ENCODE measurements around the gene MLLT10.
"Not testable (repeated sequence)": the region's sequence is repeated elsewhere in the genome, so short reads cannot be mapped to it uniquely, and the experiment has no call there.

The MLLT10 gene

DNA sequence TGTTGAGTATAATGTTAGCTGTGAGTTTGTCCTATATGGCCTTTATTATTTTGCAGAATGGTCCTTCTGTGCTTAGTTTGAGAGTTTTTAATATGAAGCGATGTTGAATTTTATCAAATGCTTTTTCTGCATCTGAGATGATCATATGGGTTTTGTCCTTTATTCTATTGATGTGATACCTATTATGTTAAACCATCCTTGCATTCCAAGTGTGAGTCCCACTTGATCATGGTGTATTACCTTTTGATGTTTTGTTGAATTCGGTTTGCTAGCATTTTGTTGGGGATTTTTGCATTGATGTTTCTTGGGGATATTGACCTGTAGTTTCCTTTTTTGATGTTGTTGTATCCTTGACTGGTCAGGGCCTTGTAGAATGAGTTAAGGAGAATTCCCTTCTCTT lies 166.4 kb downstream of the MLLT10 start:
- DNase-seq (ENCODE audit: low read depth), result no peak

DNA sequence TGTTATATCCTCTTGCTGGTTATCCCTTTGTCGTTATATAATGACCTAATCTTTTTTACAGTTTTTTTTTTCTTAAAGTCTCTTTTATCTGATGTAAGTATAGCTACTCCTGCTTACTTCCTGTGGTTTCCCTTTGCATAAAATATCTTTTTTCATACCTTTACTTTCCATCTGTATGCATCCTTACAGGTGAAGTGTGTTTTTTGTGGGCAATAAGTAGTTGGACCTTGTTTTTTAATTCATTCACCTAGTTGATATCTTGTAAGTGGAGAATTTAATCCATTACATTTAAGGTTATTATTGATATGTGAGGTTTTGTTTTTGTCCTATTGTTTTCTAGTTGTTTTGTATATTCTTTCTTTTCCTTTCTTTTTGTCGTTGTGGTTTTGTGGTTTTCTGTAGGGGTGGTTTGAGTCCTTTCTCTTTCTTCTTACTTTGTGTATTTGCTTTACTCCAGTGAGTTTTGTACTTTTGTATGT lies 168.6 kb downstream of the MLLT10 start:
- no peak for DNase-seq (ENCODE audit: low read depth)

DNA sequence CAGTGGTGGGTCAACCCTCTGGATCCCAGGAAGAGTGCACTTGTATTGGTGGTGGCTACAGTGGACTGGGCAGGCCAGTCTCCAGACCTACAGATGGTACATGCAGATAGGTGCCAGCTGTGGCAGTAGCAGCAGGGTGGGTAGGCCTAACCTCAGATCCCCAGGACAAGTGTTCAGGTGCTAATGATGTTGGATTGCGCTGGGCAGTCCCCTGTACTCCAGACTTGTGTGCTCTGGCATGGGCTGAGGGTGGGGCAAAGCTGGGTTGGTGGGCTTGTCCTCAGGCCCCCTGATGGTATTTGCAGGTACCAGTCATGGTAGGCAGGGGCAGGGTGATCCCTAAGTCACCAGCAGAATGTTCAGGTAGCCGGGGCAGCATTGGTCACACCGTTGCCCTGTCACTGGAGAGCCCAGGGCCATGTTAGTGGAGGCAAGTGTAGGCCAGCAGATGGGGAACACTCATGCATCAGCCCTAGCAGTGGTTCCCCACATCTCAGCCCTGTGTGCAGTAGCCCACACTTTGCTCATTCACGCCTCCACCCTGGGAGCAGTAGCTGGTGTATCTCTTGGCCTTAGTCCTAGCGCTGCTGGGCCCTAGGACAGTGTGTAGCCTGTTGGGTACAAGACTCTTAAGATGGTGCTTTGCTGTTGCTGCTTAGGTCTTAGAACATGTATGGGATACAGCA lies 171.3 kb downstream of the MLLT10 start:
- DNase-seq (ENCODE audit: low read depth), result no peak

DNA sequence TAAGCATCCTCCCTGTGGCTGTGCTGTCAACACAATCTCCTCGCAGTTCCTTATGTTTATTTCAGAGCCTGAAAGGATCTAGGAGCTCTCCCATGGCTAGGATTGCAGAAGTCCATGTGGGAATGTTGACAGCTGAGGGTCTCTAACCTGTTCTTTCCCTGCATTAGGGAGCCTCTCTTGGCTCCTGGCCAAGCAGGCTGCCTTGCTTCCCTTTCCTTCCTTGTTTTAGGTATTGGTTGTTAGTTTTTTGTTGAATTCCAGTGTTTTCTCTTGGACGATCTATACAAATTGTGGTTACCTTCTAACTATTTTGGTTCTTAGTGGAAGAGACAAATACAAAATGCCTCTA lies 171.8 kb downstream of the MLLT10 start:
- no peak for DNase-seq (ENCODE audit: low read depth)

DNA sequence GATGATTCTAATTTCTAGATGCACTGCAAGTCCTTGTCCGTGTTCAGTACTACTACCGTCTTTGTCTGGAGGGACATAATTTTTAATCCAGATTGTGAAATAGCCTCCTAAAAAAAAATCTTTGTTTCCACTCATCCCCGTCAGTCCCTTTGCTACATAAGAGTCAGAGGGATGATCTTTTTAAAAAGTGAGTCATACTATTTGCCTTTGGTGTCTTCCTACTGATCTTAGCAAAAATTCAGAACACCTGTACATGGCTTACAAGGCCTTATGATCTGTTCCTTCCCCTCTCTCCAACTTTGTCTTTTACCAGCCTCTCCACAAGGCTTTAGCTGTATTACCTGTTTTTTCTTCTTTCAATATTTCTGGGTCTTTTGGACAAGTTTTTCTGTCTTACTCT lies 173.5 kb downstream of the MLLT10 start:
- no peak for DNase-seq (ENCODE audit: low read depth)

DNA sequence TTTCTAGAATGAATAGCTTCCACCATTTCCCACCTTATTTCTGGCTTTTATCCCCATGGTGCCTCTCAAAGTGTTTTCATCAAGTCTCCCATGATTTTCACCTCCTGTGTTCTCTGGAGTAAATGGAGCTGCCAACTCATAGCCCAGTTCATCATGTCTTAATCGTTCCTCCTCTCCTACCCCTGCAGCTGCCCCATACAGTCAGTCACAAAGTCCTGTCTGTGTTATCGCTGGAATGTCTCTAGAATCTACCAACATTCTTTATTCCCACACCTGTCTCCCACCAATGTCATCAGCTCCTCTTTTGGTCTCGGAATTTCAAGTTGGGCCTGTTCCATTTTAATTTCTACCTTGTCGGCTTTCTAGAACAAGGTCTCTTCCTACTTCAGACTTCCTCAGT lies 178.9 kb downstream of the MLLT10 start:
- no peak for DNase-seq (ENCODE audit: low read depth)

DNA sequence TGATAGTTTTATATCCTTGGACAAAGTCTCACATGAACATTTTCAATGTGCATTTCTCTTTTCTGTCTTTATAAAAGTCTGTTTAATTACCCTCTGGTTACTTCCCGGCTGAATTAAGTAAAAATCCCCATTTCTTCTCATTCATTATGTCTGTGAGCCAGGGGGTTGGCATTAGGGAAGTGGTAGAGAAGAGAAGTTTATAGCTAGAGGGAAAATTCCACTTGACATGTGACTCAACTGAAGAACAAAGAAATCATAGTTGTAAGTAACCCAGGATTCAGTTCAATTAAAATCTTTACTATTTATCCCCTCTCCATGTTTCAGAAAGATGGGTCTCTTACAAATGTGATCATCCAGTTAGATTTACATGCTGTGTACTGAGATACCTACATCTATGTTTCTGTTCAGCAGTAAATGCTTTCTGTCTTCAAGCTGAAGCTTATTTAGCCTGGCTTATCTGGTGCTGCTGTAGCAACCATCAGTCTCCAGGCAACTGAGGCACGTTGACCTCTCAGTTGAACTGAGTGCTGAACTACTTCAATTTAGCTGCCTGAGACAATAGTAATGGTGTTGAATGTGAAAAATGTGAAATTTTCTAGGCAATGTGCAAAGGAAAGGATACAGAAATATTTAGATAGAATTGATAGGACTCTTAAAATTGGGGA lies 181.6 kb downstream of the MLLT10 start:
- DNase-seq (ENCODE audit: low read depth), result no peak

DNA sequence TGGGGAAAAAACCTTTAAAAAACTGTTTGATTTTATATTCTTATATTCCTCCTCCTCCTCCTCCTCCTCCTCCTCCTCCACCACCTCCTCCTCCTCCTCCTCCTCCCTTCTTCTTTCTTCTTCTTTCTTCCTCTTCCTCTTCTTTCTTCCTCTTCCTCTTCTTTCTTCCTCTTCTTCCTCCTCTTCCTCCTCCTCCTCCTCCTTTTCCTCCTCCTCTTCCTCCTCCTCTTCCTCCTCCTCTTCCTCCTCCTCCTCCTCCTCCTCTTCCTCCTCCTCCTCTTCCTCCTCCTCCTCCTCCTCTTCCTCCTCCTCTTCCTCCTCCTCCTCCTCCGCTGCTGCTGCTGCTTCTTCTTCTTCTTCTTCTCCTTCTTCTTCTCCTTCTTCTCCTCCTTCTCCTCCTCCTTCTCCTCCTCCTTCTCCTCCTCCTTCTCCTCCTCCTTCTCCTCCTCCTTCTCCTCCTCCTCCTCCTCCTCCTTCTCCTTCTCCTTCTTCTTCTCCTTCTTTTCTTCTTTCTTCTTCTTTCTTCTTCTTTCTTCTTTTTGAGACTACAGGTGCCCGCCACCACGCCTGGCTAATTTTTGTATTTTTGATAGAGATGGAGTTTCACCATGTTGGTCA lies 183.5 kb downstream of the MLLT10 start:
- not testable (repeated sequence) for DNase-seq (ENCODE audit: low read depth)

DNA sequence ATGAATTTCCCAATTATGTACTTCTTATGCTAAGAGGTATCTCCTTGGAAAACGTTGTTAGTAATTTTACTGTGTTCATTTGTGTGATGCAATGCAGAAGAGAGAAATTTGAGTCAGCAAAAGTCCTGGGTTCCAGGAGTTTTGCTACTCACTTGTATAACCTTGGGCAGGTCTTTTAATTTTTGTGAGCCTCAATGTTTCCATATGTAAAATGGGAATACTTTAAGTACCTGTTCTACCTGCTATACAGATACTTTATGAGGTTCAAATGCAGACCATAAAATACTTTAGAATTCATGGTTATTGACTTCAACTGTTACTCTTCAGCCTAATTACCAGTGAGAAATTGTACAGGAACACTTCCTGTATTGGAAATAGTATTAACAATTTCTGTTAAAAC lies 185.5 kb downstream of the MLLT10 start:
- no peak for DNase-seq (ENCODE audit: low read depth)

DNA sequence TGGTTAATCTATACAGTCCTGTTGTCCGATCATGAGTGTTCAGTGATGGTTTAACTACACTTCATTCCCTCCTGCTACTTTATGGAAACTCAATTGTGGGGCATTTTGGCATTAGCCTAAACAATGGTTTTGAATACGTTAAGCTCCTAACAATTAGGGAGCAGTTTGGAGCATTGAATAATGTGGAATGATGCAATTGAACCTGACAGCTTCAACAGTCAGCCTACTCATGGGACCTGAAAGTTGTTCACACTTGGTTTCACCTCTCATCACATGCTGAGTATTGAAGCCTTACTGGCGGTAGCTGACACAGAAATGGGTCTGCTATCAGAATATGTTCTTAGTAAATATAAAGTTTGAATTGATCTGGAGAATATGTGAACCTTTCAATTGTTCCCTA lies 186.1 kb downstream of the MLLT10 start:
- no peak for DNase-seq (ENCODE audit: low read depth)

DNA sequence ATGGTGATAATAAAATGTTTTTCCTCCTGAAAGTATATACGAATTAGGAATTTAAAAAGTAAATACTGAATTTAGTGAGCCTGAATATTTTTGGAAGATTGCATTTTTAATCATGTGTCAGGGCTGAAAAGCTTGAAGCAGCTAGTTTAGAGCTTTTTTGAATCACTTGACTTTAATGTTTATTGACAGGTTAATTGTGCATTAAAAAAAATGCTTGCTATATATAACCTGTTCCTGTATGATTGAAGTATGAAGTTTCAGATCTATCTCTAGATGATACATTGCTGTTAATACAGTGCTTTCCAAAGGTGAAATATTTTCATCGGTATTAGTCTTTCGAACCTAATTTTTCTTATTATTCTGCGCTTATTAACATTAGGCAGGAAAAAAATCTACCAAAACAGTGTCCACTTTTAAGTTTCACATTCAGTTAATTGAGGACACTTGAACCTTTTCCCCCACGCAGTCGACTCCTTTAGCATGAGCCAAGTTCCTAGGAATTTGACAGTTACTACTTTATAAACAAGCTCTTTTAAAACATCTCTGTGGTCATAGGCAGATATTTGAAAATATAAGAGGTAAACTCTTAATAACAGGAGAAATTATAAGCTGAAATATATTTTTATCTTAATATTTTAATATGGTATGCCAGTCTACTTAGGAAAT lies 187.1 kb downstream of the MLLT10 start:
- DNase-seq (ENCODE audit: low read depth), result no peak

DNA sequence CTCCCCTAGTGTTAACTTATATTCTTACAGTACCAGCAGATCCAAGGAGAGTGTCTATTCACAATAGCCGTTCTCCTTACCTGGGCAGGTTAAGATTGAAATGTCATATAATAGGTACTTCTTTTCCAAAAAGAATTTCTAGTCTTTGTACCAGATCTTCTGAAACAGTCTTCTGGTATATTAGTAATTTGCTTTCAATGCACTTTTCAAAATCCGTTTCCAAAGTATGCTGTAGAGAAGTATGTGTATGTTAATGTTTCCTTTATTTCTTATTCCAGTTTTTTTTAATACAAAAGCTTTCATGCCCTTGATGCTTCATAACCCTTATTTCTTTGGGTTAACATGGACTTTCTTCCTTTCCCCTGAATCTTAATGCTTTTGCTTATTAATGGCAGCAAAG lies 188.2 kb downstream of the MLLT10 start:
- DNase-seq (ENCODE audit: low read depth), result no peak

DNA sequence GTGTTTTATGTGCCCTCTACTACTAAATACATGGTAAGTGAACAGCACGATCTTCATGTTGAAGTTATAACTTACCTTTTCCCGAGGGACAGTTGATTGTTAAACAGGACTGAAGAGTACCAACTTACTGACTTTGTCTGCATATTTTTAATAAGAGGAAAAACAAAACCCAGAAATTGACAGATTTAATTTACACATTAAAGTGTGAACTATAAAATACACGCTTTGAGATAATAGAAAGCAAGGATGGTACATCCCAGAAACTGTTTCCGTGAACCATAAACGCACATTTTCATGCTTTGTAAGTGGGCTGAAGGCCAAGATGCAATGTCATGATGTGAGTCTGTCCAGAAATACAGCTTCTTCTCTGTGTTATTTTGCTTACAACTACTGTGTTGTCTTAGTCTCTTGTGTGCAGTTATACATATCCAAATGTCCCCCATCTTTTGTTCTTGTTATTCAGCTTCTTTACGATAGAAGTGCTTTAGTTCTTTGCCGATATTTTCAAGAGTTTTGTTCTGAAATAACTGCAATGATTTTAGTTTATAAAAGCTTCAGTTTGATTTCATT lies 190.1 kb downstream of the MLLT10 start:
- no peak for DNase-seq (ENCODE audit: low read depth)

DNA sequence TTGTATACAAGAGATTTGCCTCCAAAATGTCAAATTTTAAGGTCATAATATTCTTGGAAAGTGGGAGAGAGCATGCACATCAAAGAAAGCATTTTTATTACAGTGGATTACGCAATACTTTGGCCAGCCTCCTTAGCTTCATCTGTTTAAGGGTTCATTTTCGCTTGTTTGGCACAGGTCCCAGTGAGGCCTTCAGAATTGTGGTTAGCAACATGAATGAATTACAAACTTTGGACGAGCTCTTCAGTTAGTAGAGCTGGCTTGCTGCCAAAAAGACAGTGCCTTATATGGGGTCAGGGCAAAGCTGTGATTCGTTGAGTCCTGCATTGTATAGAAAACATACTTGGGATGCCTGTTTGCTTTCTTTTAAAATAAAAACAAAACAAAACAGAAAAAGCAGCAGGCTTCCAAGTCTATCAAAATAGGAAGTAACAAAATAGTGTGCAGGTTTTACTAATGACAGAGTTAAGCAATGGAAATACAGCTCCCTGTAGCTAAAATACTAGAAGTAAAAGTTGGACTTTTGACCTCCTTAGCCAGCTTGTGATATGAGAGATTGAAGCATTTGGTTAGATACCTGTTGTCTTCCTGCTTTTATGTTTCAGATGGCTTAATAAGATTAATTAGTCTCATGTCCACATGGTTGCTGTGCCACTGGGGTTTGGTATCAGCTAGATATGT lies 190.8 kb downstream of the MLLT10 start:
- DNase-seq (ENCODE audit: low read depth), result peak; percentile 15

DNA sequence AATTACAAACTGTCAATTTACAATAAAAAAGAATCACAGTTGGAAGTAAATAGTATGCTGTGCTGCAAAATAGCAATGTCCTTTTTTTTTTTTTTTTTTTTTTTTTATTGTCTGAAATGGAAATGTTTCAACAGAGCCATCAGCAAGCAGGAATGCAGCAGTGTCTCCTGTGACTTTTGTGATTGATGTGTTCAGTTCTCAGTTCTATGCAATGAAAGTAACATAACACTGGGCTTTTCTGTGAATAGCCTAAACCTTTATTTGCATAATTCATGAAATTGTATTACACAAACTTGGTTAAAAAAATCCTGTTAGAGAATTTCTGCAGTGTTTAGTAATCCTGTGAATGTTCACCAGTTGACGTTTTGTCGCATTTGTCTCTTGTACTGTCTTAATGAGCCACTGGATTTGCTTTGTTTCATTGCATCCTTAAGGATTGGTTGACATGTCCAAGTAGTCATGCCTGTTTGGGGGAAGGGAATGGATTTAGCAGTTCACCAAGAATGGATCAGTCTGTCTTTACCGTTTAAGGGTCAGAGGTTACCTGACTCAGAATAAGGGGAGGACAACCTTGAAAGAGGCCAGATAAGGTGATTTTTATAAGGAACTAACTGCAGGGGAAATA lies 192.7 kb downstream of the MLLT10 start:
- no peak for DNase-seq (ENCODE audit: low read depth)

DNA sequence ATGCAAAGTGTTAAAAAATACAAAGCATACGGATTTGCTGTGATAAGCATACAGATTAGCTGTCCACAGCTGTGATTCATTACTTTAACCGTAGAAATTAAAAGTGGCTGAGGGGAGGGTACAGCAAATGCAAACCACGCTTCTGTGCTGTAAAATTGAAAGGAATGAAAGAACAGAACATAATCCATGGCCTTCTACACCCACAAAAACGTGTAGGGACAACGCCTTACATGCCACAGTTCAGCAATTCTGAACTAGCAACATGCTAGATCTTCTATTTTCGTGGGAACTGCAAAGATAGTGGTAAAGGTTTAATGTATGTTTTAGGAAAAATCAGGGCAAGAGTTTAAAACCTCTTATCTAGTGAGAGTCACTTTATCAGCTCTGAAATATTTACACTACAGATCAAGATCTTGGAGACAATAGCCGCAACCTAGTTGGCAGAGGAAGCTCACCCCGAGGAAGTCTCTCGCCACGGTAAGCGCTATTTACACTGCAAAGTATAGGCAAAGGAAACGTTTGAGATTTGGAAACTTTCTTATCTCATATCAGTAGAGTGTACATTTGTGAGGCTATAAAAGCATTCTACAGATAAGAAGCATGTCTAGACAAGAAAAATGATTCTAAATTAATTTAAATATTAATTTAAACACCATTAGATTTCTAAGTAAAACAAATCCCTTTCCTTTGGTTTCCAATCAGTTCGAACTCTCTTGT lies 193.6 kb downstream of the MLLT10 start:
- no peak for DNase-seq (ENCODE audit: low read depth)

DNA sequence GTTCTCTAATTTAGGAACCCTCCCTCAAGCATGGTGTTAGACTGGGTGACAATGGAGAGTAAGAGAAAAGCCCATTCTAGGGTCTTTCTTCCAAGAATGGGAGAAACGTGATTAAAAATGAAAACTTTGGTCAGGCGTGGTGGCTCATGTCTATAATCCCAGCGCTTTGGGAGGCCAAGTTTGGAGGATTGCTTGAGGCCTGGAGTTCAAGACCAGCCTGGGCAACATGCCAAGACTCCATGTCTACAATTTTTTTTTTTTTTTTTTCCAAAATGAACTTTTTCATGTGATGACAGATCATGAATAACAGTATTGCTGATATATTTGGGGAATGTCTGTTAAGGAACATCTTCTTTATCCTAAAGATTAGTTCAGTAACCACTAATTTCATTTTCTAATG lies 194.6 kb downstream of the MLLT10 start:
- no peak for DNase-seq (ENCODE audit: low read depth)

DNA sequence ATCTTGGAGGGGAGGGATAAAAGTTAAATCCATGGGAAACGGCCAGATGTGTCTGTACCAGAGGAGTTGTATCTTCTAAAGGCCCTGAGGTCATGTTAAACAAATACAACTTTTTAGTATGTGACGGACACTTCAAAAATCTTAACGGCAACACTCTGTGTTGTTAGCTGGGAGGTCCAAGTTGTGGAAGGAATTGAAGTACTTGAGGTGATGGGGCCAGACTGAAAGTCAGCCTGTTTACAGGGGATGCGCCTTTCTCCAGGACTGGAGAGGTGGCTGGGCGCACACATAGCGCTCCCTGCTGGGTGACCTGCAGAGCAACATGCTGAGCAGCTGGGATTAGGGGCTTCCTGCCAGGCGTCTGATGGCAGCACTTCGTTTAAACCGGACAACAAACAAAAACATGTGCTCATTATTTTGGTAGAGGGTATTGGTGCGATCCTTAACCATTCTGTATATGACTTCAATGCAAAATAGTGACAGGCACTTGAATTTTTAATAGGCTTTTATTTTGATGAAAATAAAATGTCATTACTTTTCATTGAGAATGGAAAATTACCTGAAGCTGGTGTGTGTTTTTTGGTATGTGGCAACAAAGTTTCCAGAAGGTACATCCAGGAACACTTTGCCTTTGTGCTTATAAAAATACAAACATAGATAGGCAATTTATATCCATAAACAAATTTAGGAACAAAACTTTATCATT lies 198.2 kb downstream of the MLLT10 start:
- no peak for DNase-seq (ENCODE audit: low read depth)

DNA sequence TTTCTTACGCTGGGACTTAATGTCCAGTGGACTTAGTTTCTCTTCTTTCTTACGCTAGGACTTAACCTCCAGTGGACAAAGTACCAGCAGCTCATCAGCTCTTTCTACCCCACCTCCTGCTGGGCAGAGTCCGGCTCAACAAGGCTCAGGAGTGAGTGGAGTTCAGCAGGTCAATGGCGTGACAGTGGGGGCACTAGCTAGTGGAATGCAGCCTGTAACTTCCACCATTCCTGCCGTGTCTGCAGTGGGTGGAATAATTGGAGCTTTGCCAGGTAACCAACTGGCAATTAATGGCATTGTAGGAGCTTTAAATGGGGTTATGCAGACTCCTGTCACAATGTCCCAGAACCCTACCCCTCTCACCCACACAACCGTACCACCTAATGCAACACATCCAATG lies 199.7 kb downstream of the MLLT10 start:
- DNase-seq (ENCODE audit: low read depth), result no peak

DNA sequence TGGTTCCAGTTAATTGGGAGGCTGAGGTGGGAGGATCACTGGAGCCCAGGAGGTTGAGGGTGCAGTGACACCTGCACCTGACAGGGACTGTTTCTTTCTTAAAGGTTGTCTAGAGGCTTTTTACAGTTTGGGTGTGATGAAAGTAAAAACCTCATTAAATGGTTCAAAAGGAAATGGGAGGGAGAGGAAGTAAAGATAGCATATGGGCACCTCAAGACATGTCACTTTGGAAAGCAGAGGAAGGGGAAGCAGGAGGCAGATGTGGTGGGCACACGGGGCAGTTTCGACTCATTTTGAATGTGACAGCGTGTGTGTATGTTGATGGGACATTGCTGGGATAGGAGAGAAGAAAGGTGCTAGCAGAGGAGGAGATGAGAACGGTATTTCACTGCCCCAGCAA lies 203.1 kb downstream of the MLLT10 start:
- no peak for DNase-seq (ENCODE audit: low read depth)
